Measurements from ENCODE around the gene CLTB.

The CLTB gene

GRCh38 chr5:176401281-176402205 is 14.8 kb downstream of the CLTB start:
- DNase-seq (ENCODE audit: low read depth) = no peak

DNA sequence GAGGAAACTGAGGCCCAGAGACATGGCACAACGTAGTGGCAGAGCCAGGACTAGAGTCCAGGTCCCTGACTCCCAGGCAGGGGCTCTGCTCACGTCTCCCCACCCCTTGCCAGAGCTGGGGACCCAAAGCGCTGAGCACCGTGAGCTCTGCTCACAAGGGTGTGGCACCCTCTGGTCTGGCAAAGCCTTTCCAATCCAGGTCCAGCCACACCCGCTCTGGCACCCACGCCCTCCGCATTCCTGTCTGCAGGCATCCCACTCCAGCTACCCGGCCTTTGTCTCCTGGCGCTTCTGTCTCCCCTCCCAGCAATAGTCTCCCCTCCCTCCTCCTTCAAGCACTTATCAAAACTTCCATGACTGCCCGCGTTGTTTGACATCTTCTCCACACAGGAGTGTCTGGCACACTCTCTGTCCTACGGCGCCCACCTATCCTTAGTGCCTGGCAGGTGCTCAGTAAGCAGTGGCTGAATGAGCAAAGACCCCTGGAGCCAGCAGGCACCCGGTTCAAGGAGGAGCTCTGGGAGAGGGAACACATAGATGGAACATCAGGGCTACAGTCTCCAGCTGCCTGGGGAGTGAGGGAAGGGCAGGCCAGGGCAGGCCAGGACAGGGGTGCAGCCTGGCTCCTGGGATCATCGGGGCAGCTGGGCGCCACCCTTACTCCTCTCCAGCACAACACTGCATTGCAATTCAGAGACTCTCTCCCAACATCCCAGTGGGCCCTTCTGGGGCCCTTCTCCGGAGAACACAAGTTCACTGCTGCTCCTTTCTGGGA is 15.8 kb downstream of the CLTB start:
- DNase-seq (ENCODE audit: low read depth) = no peak

- DNase-seq (ENCODE audit: low read depth) = no peak
These were observed 18.5 kb downstream of the CLTB start for GRCh38 chr5:176397736-176398420.

- DNase-seq (ENCODE audit: low read depth) = no peak
These were observed 20.0 kb downstream of the CLTB start for GRCh38 chr5:176396330-176396729.

GRCh38 chr5:176394881-176395675 is 21.3 kb downstream of the CLTB start:
- DNase-seq (ENCODE audit: low read depth) = no peak

DNA sequence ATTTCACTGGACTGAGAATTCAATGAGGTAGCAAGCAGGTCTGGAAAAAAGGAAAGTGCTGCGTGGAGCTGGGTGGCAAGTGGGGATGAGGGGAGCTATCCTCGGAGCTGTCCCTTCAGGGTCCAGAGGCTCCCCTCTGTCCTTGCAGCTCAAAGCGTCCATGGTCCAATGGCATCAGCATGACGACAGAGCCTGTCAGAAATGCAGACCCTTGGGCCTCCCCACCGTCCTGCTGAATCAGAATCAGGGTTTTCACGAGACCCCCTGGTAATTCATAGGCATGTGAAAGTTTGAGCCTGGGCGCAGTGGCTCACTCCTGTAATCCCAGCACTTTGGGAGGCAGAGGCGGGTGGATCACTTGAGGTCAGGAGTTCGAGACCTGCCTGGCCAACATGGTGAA is 22.2 kb downstream of the CLTB start:
- no peak for DNase-seq (ENCODE audit: low read depth)

DNA sequence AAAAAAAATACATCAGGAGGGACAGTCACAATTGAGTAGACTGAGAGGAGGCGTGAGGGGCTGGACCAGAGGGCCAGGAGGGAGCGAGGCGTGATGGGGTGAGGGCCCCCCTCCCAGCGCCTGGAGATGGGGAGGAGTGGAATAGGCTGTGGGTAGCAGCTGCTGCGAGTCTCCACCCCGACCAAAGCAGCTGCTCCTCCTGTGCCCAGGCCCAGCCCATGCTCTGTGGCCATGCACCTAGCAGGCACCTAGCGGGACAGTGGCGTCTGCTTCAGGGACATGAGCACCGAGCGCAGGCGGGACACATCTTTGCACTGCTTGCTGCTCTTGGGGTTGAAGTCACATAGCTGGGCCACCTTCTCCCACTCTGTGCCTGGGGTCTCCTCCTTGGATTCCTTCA is 23.8 kb downstream of the CLTB start:
- DNase-seq (ENCODE audit: low read depth) = no peak

GRCh38 chr5:176391999-176392398 is 24.3 kb downstream of the CLTB start:
- no peak for DNase-seq (ENCODE audit: low read depth)

DNA sequence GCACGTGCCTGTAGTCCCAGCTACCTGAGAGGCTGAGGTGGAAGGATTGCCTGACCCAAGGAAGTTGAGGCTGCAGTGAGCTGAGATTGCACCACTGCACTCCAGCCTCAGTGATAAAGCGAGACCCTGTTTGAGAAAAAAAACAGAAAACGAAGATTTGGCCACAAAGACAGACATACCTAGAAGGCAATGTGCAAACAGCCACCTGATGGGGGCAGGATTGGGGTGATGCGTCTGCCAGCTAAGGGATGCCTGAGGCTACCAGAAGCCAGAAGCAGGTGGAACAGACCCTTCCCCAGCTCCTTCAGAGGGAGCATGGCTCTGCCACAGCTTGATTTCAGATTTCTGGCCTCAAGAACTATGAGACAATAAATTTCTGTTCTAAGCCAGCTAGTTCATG is 24.9 kb downstream of the CLTB start:
- no peak for DNase-seq (ENCODE audit: low read depth)

DNA sequence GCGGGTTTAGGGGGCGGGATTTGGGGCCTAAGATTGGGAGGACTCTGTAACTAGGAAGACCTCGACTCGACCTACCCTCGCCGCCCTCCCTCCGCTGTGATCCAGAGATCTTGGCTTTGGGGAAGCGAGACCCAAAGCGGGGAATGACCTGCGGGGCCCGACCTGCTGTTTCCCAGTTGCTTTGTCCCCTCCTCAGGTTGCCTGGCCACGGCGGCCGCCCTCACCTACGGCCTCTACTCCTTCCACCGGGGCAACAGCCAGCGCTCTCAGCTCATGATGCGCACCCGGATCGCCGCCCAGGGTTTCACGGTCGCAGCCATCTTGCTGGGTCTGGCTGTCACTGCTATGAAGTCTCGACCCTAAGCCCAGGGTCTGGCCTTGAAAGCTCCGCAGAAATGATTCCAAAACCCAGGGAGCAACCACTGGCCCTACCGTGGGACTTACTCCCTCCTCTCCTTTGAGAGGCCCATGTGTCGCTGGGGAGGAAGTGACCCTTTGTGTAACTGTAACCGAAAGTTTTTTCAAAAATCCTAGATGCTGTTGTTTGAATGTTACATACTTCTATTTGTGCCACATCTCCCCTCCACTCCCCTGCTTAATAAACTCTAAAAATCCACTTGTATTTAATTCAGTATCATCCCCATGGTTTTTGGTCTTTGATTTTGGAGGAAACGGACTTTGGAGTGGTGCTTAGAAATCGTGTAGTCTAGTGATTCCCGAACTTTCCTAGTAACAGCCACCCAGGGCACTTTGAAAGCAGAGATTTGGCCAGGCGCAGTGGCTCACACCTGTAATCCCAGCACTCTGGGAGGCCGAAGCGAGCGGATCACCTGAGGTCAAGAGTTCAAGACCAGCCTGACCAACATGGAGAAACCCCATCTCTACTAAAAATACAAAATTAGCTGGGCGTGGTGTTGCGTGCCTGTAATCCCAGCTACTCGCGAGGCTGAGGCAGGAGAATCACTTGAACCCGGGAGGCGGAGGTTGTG is 26.9 kb downstream of the CLTB start:
- no peak for DNase-seq (ENCODE audit: low read depth)

GRCh38 chr5:176388444-176389134 is 27.8 kb downstream of the CLTB start, which contains the start of the genes HIGD2A and NOP16:
Gene HIGD2A, plus strand, starts transcription at chr5:176388751. Its CDS starts 69 bp downstream, at chr5:176388820.
Gene NOP16, minus strand, starts transcription at chr5:176388598. Its CDS starts 59 bp downstream, at chr5:176388539.
- DNase-seq (ENCODE audit: low read depth) = peak; percentile 98

- no peak for DNase-seq (ENCODE audit: low read depth)
These were observed 28.3 kb downstream of the CLTB start for GRCh38 chr5:176388003-176388443.

GRCh38 chr5:176387384-176387925 is 28.9 kb downstream of the CLTB start:
- no peak for DNase-seq (ENCODE audit: low read depth)

- DNase-seq (ENCODE audit: low read depth) = no peak
These were observed 29.8 kb downstream of the CLTB start for GRCh38 chr5:176386491-176386890.

DNA sequence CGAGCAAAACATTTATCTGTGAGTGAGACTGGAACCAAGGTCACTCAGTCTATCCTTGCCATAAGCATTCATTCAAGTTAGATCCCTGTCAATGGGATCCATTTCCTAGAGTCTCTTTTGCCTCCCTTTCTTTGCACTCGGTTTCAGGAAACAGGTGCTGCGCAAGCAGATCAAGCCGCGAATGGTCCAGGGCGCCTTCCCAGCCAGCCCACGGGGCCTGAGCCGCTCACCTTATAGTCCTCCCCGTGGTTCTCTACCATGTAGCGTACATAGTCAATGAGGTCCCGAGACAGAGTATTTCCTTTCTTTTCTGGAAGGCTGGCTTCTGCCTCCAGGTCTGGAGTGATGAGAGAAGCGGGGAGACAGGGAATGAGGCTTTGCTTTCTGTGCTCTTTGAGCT is 31.3 kb downstream of the CLTB start:
- DNase-seq (ENCODE audit: low read depth) = no peak

- no peak for DNase-seq (ENCODE audit: low read depth)
These were observed 31.9 kb downstream of the CLTB start for GRCh38 chr5:176384366-176384930.

GRCh38 chr5:176383961-176384360 is 32.4 kb downstream of the CLTB start:
- DNase-seq (ENCODE audit: low read depth) = no peak

DNA sequence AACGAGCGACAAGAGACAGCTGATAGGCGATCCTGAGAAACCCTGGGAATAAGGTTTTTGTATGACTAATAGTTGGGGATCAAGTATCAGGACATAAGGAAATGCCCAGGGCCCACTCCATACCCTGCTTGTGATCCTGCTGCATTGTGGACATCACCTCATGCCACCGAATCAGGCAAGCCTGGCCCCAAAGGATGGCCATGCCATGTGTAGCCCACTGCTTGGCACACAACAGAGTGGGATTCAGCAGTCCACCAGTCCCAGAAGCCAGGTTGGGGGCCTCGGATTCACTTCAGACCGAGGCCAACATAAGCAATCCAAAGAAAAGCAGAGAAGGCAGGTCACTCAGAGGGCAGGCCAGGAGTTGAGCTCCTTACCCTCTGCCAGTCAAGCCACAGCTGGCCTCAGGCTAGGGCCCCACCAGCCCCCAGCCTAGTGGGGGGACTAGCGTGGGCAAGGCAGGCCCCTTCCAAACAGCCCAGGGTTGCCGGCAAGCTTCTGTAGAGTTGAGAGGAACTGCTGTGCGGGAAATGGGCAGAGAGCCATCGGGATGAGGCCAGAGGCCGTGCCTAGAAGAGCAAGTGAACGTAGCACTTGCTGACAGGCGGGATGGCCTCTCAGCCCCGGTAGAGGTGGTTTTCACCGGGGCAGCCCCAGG is 33.0 kb downstream of the CLTB start:
- DNase-seq (ENCODE audit: low read depth) = no peak
